Measurements from ENCODE around the gene RTN1. TPM values are rescaled to one million over a fixed set of nuclear protein-coding genes. Genes with fewer than 3 reads are reported as not detected.

The RTN1 gene
- total and polyA plus RNA-seq, 9 of the 15 experiments (the other 6 are each of a cell fraction or from before 2014, with no cell fraction given) = 0.03 to 0.09 TPM; not detected in 7

GRCh38 chr14:59627011-59627520 lies 243.5 kb downstream of the RTN1 start:
- in situ Hi-C loops (cut with MboI) = no loop called here
- Histone ChIP-seq H3K4me2 (ENCODE audit: insufficient read depth, low read length) (no peak overlapping the region), H3K9ac (ENCODE audit: insufficient read depth in 1 of 2, low read depth in 2 of 2, low read length in 2 of 2) (no peak overlapping the region), H3K79me2 (ENCODE audit: control insufficient read depth, insufficient read depth, low read length) (no peaks in the 10 kb centered on the region), H3K4me3 (no peak overlapping the region), H3K27me3 (ENCODE audit: control insufficient read depth in 2 of 2, insufficient read depth in 2 of 2, low read length in 2 of 2) (0 out of 5 replicates have a peak, but pooled peaks cover 0 to 5% of the 10 kb centered on the region in 2 experiments), H2AFZ (ENCODE audit: low read depth, low read length) (no peak overlapping the region), H3K9me3 (replicated peaks; ENCODE audit: control insufficient read depth, insufficient read depth, low read depth, low read length) (no peaks in the 10 kb centered on the region), H3K9me1 (ENCODE audit: control insufficient read depth, insufficient read depth, low read length) (no peaks in the 10 kb centered on the region), H4K20me1 (replicated peaks; ENCODE audit: control insufficient read depth, insufficient read depth, low read length) (no peaks in the 10 kb centered on the region), H3K4me1 (replicated peaks in 1 of 2; ENCODE audit: control insufficient read depth in 2 of 2, insufficient read depth in 2 of 2, low read length in 2 of 2) (peaks cover 0 to 6% of the 10 kb centered on the region in 2 experiments; a peak in 2 of 5 replicates), H3K36me3 (ENCODE audit: control insufficient read depth, insufficient read depth, low read length) (no peaks in the 10 kb centered on the region), H3K27ac (ENCODE audit: extremely low read depth, low read depth, low read length) (no peak overlapping the region)
- no peak for ATAC-seq
- FAIRE-seq = no peak
- no peak for TF ChIP-seq NCOA2 (IDR thresholded peaks at IDR 0.05; ENCODE audit: partially characterized antibody in 2 of 2)
- no peak for TF ChIP-seq ZNF699 (CRISPR knock-in tag; IDR thresholded peaks at IDR 0.05; ENCODE audit: insufficient replicate concordance)
- no peak for TF ChIP-seq ETS1 (conservative IDR thresholded peaks at IDR 0.05; ENCODE audit: control insufficient read depth, low read depth, low read length)
- TF ChIP-seq, protein P1, sequence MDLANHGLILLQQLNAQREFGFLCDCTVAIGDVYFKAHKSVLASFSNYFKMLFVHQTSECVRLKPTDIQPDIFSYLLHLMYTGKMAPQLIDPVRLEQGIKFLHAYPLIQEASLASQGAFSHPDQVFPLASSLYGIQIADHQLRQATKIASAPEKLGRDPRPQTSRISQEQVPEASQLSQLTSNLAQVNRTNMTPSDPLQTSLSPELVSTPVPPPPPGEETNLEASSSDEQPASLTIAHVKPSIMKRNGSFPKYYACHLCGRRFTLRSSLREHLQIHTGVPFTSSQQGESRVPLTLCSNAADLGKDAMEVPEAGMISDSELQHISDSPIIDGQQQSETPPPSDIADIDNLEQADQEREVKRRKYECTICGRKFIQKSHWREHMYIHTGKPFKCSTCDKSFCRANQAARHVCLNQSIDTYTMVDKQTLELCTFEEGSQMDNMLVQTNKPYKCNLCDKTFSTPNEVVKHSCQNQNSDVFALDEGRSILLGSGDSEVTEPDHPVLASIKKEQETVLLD (IDR thresholded peaks at IDR 0.05) = no peak
- TF ChIP-seq, protein P2, sequence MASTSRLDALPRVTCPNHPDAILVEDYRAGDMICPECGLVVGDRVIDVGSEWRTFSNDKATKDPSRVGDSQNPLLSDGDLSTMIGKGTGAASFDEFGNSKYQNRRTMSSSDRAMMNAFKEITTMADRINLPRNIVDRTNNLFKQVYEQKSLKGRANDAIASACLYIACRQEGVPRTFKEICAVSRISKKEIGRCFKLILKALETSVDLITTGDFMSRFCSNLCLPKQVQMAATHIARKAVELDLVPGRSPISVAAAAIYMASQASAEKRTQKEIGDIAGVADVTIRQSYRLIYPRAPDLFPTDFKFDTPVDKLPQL (IDR thresholded peaks at IDR 0.05; ENCODE audit: extremely low read depth, insufficient read length) = no peak
- ChIA-PET POLR2A (no interaction called here), CTCF (ENCODE audit: low intra/inter-chr PET ratio) (no interaction called here)
- intact Hi-C loops (cut with micrococcal nuclease) = no loop called here
- DNase-seq (ENCODE audit: extremely low read depth in 1 of 4, low spot score in 3 of 4) = no peak
- BruUV-seq (replicated peaks) = no TSS peak
- 0% methylated on average over 2 of the region's 2 CpGs for WGBS (ENCODE audit: insufficient coverage, low coverage, missing lambda C conversion rate)

All from K562 (cell line).